Cerebellar cortex (tissue), 1 donor: ENCODE data around the gene RCN2.

Source experiments
- DNase-seq: peaks from one replicate; pipeline ENCODE4 v3.0.0-alpha.2; 2015; ENCODE audit warnings: low spot score

Gene RCN2

GRCh38 chr15:76974456-76975036, 43.0 kb downstream of the RCN2 start:
- DNase-seq: no peak

- no peak for DNase-seq
These were observed 44.6 kb downstream of the RCN2 start for GRCh38 chr15:76976141-76976540.

GRCh38 chr15:76976572-76977270, 45.2 kb downstream of the RCN2 start:
- DNase-seq: no peak

DNA sequence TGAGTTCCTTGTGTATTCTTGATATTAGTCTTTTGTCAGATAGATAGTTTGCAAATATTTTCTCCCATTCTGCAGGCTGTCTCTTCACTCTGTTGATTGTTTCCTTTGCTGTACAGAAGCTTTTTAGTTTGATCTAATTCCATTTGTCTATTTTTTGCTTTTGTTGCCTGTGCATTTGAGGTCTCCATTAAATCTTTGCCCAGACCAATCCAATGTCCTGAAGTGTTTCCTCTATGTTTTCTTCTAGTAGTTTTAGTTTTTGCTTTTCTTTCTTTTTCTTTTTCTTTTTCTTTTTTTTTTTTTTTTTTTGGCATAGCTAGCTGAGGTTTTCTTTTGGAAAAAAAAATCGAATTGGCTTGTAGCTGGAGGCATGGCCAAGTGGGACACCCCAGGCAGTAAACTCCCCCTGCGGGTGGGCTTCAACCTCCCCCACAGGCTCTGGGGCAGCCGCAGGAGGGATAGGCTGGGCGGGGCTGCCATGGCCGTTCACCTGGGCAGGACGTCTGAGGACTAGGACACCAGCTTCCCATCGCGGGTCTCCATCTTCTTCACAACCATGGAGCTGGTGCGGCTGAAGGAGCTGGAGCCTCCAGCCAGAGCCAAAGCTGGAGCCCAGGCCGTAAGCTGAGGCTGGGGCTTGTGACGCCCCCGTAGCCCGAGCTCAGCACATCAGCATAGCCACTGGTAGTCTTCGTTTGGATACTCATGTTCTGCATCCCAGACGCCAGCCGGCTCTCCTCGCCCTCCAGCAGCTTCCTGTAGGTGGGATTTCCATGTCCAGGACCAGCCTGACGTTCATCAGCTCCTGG, 47.2 kb downstream of the RCN2 start:
- no peak for DNase-seq

GRCh38 chr15:76979331-76979925, 47.9 kb downstream of the RCN2 start:
- DNase-seq: no peak

- no peak for DNase-seq
These were observed 48.5 kb downstream of the RCN2 start for GRCh38 chr15:76979996-76980520.

DNA sequence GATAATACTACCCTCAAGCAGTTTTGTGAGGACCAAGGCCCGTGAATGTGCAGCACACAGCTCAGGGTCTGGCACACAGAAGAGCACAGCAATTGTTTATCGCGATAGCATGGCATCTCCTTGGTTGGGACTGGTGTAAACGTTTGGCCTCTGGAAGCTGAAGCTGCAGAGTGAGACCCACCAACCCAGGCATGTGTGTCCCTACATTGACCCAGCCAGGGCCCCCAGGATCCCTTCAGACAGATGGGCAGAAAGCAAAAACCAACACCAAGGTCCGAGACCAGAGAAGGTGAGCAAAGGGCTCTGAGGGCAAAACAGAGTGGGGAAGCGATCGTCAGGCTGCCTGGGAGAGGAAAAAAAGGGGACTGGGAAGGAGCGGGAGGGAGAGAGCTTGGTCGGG, 50.8 kb downstream of the RCN2 start:
- no peak for DNase-seq

GRCh38 chr15:76982756-76983155, 51.2 kb downstream of the RCN2 start:
- DNase-seq: no peak

DNA sequence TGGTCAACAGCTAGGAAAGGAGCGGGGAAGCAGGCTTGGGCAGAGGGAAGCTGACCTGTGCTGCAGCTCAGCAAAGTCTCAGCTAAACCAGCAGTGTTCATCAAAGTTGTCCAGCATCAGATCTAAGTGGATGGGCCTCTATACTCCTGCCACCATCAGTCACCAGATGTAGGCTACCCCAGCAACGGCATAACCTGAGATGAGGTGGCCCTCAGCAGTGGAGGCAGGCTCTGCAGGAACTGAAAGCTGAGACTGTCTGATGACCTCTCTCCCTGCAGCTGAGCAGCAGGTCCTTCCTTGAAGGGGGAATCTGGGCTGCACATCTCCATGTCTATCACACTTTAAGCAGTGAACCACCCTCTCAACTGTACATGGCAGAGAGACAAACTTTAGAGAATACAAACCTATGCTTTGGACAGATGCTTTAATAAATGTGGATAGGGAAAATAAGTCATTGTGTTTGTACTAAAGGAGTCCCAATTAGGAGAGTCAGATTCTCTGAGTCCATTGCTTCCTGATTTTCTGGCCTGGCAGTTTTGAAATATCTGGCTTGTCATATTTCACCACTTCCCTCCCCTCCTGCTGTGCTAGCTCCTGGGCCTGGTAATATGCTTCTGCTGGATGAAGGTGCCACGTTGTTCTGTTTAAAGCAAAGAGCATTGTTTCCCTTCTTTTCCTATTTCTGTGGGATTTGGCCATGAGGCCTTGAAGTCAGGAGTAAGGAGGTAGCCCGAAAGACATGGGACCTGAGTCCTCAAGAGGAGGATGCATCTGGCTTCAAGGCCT, 52.2 kb downstream of the RCN2 start:
- DNase-seq: no peak

DNA sequence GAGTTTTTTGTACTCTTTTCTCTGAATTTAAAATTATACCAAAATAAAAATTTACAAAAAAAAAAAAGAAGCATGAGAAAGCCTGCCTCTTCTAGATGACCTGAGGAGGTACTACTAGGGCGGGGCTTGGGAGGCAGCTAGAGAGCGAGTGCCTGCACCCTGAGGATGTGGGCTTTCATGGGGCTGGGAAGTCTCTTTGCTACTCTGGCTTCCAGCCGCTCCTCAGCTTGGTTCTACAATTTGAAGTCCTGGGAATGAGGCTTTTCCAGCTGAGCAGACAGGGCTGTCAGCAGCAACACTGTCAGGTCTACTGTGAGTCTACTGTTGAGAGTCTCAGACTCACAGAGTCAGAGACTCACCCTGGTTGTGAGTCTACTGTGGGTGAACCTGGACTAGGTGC, 55.2 kb downstream of the RCN2 start:
- DNase-seq: no peak

DNA sequence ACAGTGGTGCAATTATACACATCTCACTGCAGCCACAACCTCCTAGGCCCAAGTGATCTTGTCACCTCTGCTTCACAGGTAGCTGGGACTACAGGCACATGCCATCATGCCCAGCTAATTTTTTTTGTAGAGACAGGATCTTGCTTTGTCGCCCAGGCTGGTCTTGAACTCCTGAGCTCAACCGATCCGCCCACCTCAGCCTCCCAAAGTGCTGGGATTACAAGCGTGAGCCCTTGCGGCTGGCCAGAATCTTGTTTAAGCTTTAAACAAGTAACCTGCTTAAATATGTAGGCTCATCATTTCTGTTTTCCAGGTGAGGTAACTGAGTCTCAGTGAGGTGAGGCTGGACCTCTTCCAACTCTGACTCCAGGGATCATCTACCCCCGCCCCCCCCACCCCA, 55.7 kb downstream of the RCN2 start:
- no peak for DNase-seq

GRCh38 chr15:76987896-76988860, 56.6 kb downstream of the RCN2 start:
- DNase-seq: no peak

- no peak for DNase-seq
These were observed 57.6 kb downstream of the RCN2 start for GRCh38 chr15:76988867-76989780.

DNA sequence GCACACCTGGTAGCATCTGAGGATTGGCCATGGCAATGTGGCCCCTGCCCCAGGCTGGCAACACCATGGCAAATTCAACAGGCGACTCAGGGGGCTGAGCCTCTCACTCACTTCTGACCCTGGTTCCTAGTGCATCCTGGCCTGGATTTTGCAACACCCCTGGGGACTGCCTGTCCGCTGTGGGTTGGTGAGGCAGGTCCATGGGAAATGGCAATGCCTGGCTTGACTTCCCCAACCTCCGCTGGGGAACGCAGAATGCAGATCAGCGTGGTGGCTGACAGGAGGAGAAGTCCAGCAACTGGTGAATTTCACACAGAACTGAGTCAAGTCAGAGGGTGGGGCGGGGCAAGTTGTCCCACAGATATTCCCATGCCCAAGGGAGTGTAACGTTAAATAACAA, 59.5 kb downstream of the RCN2 start:
- DNase-seq: no peak

GRCh38 chr15:76991741-76992645, 60.4 kb downstream of the RCN2 start:
- no peak for DNase-seq

GRCh38 chr15:76993114-76993725, 61.7 kb downstream of the RCN2 start:
- no peak for DNase-seq

- no peak for DNase-seq
These were observed 62.5 kb downstream of the RCN2 start for GRCh38 chr15:76994001-76994400.

- no peak for DNase-seq
These were observed 62.9 kb downstream of the RCN2 start for GRCh38 chr15:76994496-76994895.
